ENCODE measurements around the gene DLGAP1. TPM values are rescaled to one million over a fixed set of nuclear protein-coding genes. Genes with fewer than 3 reads are reported as not detected.

DLGAP1 gene
- total RNA-seq, 1 experiment from 2014 or later: 23.2 TPM

- H3K79me1 ChIP-seq (ENCODE audit: insufficient read depth, low read depth, low read length, poor library complexity, severe bottlenecking): no peaks in the 10 kb centered on the region
- H3K4me3 Mint-ChIP-seq: no peak overlapping the region
- H3K14ac ChIP-seq (ENCODE audit: insufficient read depth, low read length): no peak overlapping the region
- no peak overlapping the region for H2BK120ac ChIP-seq (ENCODE audit: low read depth, low read length, poor library complexity, severe bottlenecking)
- H3K4me1 ChIP-seq (ENCODE audit: insufficient read depth, low read length): no peaks in the 10 kb centered on the region
- DNase-seq: no peak
- H3K36me3 Mint-ChIP-seq (ENCODE audit: insufficient read depth in 1 of 3, low read depth in 3 of 3): no peaks in the 10 kb centered on the region
- no peaks in the 10 kb centered on the region for H3K9me3 ChIP-seq (ENCODE audit: control insufficient read depth, low read depth, low read length)
- H3K9me3 Mint-ChIP-seq: no peaks in the 10 kb centered on the region
- no peak overlapping the region for H3K27ac ChIP-seq (ENCODE audit: insufficient read length, low read depth, low read length)
- H3K56ac ChIP-seq (ENCODE audit: insufficient read length, low read depth, low read length): no peak overlapping the region
- H2BK5ac ChIP-seq (ENCODE audit: insufficient read length, low read length): no peak overlapping the region
- no peak overlapping the region for H3K9ac ChIP-seq (ENCODE audit: extremely low read depth, insufficient read length, low read length)
- TF ChIP-seq CTCF (conservative IDR thresholded peaks at IDR 0.05): no peak
- H4K20me1 ChIP-seq (ENCODE audit: control insufficient read depth, insufficient read depth, insufficient read length): no peaks in the 10 kb centered on the region
- H4K5ac ChIP-seq (ENCODE audit: insufficient read length, low read depth, low read length): no peak overlapping the region
- H3K4me1 Mint-ChIP-seq: peaks cover 13 to 15% of the 10 kb centered on the region in 2 experiments
- no peak overlapping the region for H3K23ac ChIP-seq (ENCODE audit: insufficient read length, low read depth, low read length)
- no peak overlapping the region for H2BK20ac ChIP-seq (ENCODE audit: low read depth, low read length, poor library complexity, severe bottlenecking)
- H2AK5ac ChIP-seq (ENCODE audit: insufficient read length, low read length): no peak overlapping the region
- no peaks in the 10 kb centered on the region for H3K27me3 ChIP-seq (ENCODE audit: insufficient read depth, low read length)
- H3K27ac Mint-ChIP-seq: peak overlapping the region in 1 of 3 experiments; percentile 83; a peak in 2 of 7 replicates
- no peaks in the 10 kb centered on the region for H3K23me2 ChIP-seq (ENCODE audit: insufficient read length, low read depth, low read length, poor library complexity, severe bottlenecking)
- H4K8ac ChIP-seq (replicated peaks; ENCODE audit: insufficient read length, low read depth, low read length): no peak overlapping the region
- H3K18ac ChIP-seq (ENCODE audit: insufficient read length, low read depth, low read length): no peak overlapping the region
- no peak overlapping the region for H2AFZ ChIP-seq (ENCODE audit: low read length)
- WGBS (ENCODE audit: extremely low coverage, insufficient read length, low lambda C conversion rate): no CpG with 5 or more reads among the region's 3 CpGs
- no peak overlapping the region for H2BK15ac ChIP-seq (ENCODE audit: low read depth, low read length)
- no peak overlapping the region for H2BK12ac ChIP-seq (ENCODE audit: insufficient read length, low read depth, low read length)
- H3K4ac ChIP-seq (ENCODE audit: low read depth, low read length): no peak overlapping the region
- H3K79me2 ChIP-seq (ENCODE audit: insufficient read depth, low read length): no peaks in the 10 kb centered on the region
- H3T11ph ChIP-seq (ENCODE audit: low read length): no peak overlapping the region
- no peak overlapping the region for H3K4me2 ChIP-seq (ENCODE audit: insufficient read depth, insufficient read length, low read length)
- no peak overlapping the region for H4K91ac ChIP-seq (ENCODE audit: insufficient read length, low read depth, low read length)
- 0 out of 2 replicates have a peak, but pooled peaks cover 2% of the 10 kb centered on the region for H3K27me3 Mint-ChIP-seq (ENCODE audit: low read depth)
These were observed 587.9 kb downstream of the DLGAP1 start for GRCh38 chr18:3867236-3867635.
